Measurements from ENCODE around the gene PTPRC. TPM values are rescaled to one million over a fixed set of nuclear protein-coding genes. Genes with fewer than 3 reads are reported as not detected.

Gene PTPRC
- total RNA-seq, 4 donors from 2014 or later = 7.0 to 40.3 (median 10.0) TPM

GRCh38 chr1:198778049-198778448, 139.2 kb downstream of the PTPRC start:
- peaks cover 0 to 11% (median 0%) of the 10 kb centered on the region in 4 donors for H3K4me1 ChIP-seq
- no peak overlapping the region for H3K4me3 ChIP-seq
- H3K27me3 ChIP-seq = no peaks in the 10 kb centered on the region
- H3K9me3 ChIP-seq = no peaks in the 10 kb centered on the region
- no peaks in the 10 kb centered on the region for H3K36me3 ChIP-seq
- no peak overlapping the region for H3K27ac ChIP-seq (replicated peaks in 1 of 4)
- TF ChIP-seq EP300 (IDR thresholded peaks at IDR 0.05) = no peak
- TF ChIP-seq POLR2AphosphoS5 (IDR thresholded peaks at IDR 0.05) = no peak
- TF ChIP-seq, protein P1, sequence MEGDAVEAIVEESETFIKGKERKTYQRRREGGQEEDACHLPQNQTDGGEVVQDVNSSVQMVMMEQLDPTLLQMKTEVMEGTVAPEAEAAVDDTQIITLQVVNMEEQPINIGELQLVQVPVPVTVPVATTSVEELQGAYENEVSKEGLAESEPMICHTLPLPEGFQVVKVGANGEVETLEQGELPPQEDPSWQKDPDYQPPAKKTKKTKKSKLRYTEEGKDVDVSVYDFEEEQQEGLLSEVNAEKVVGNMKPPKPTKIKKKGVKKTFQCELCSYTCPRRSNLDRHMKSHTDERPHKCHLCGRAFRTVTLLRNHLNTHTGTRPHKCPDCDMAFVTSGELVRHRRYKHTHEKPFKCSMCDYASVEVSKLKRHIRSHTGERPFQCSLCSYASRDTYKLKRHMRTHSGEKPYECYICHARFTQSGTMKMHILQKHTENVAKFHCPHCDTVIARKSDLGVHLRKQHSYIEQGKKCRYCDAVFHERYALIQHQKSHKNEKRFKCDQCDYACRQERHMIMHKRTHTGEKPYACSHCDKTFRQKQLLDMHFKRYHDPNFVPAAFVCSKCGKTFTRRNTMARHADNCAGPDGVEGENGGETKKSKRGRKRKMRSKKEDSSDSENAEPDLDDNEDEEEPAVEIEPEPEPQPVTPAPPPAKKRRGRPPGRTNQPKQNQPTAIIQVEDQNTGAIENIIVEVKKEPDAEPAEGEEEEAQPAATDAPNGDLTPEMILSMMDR (IDR thresholded peaks at IDR 0.05) = no peak
- TF ChIP-seq POLR2A (IDR thresholded peaks at IDR 0.05; ENCODE audit: low read depth) = no peak
- intact Hi-C loops (cut with DNase I) = no loop called here
- no peak for DNase-seq (ENCODE audit: extremely low spot score)
- WGBS = 71% methylated on average over 4 of the region's 4 CpGs

- no peaks in the 10 kb centered on the region for H3K27me3 ChIP-seq
- no peak for TF ChIP-seq POLR2A (IDR thresholded peaks at IDR 0.05; ENCODE audit: low read depth)
- TF ChIP-seq, protein P1 (IDR thresholded peaks at IDR 0.05) = no peak
- TF ChIP-seq POLR2AphosphoS5 (IDR thresholded peaks at IDR 0.05) = no peak
- no peak for TF ChIP-seq EP300 (IDR thresholded peaks at IDR 0.05)
- no peak overlapping the region for H3K27ac ChIP-seq (replicated peaks in 1 of 4)
- peaks cover 0 to 11% (median 0%) of the 10 kb centered on the region in 4 donors for H3K4me1 ChIP-seq
- H3K9me3 ChIP-seq = no peaks in the 10 kb centered on the region
- intact Hi-C loops (cut with DNase I) = no loop called here
- no peak overlapping the region for H3K4me3 ChIP-seq
- no peak for DNase-seq (ENCODE audit: extremely low spot score)
- H3K36me3 ChIP-seq = no peaks in the 10 kb centered on the region
- 80% methylated on average over 1 of the region's 1 CpG for WGBS
These were observed 141.5 kb downstream of the PTPRC start for GRCh38 chr1:198780376-198780775.

DNA sequence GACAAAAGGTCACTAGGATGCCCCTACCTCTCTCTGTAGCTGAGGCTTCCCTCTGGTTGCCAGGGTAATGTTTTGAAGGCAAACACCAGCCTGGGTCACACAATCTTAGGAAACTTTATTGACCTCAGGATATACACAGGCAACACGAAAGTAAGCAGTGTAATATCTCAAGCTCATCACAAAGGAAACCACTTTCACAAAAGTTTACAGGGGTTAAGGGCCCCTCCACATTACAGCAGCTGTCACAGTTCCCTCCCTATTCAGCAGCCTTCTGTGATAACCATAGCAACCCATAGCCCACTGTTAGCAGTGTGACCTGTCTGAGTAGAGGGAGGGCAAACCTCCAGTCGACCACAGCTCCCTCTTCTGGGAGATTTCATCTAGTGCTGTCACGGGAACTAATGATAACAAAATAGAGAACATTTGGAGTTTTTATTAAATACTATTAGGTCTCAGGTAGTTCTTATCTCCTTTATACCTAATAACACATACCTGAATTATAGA, 149.8 kb downstream of the PTPRC start:
- no peak for DNase-seq (ENCODE audit: extremely low spot score)
- no peaks in the 10 kb centered on the region for H3K4me1 ChIP-seq
- intact Hi-C loops (cut with DNase I) = no loop called here
- TF ChIP-seq, protein P1 (IDR thresholded peaks at IDR 0.05) = peak in 1 of 3 experiments; percentile 12
- TF ChIP-seq POLR2A (IDR thresholded peaks at IDR 0.05; ENCODE audit: low read depth) (no peak), EP300 (IDR thresholded peaks at IDR 0.05) (no peak)
- H3K27ac ChIP-seq (replicated peaks in 1 of 4) = no peak overlapping the region
- WGBS = 42% methylated on average over 3 of the region's 3 CpGs
- H3K36me3 ChIP-seq = no peaks in the 10 kb centered on the region
- H3K27me3 ChIP-seq = no peaks in the 10 kb centered on the region
- no peaks in the 10 kb centered on the region for H3K9me3 ChIP-seq
- no peak overlapping the region for H3K4me3 ChIP-seq

DNA sequence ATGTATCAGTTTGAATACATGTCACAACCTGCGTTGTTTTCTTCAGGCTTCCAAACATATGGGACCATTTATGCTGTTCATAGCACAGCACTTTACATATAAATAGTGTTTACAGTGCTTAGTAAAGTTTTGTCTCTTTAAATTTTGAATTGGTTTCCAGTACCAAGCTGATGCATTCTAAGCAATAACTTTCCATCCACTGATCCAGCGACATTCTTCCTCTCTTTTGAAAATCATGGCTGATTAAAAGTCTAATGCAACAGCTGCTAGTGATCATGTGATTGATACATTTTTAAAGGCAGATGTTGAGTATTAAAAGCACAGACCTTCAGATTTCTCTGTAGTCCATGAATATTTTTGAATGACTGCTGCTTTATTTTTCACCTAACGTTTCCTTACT, 154.9 kb downstream of the PTPRC start:
- Histone ChIP-seq H3K27ac (replicated peaks in 1 of 4) (no peak overlapping the region), H3K27me3 (no peaks in the 10 kb centered on the region), H3K9me3 (peaks cover 0 to 5% (median 0%) of the 10 kb centered on the region in 4 donors), H3K4me3 (no peak overlapping the region), H3K4me1 (no peaks in the 10 kb centered on the region), H3K36me3 (no peaks in the 10 kb centered on the region)
- no peak for DNase-seq (ENCODE audit: extremely low spot score)
- no peak for TF ChIP-seq POLR2A (IDR thresholded peaks at IDR 0.05; ENCODE audit: low read depth)
- 77% methylated on average over 3 of the region's 3 CpGs for WGBS
- intact Hi-C loops (cut with DNase I) = no loop called here

DNA sequence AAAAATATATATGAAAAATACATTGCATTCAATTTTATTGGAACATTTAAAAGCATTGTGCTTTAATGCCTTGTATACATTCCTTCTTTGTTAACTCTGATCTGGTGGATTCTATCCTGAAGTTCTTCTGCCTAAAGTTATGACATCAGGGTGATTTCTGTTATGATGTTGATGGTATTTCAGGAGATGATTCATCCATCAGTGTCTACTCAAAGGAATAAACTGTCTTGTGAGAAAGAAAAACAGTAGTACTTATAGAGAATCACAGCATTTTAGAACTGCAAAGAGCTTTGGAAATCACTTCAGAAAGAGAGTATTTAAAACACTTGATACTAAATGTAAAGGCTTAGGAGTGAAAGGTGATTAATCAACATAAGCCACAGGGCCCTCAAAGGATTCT, 155.7 kb downstream of the PTPRC start:
- intact Hi-C loops (cut with DNase I) = no loop called here
- no peak for DNase-seq (ENCODE audit: extremely low spot score)
- Histone ChIP-seq H3K9me3 (peaks cover 0 to 5% (median 0%) of the 10 kb centered on the region in 4 donors), H3K27ac (replicated peaks in 1 of 4) (no peak overlapping the region), H3K27me3 (no peaks in the 10 kb centered on the region), H3K36me3 (no peaks in the 10 kb centered on the region), H3K4me3 (no peak overlapping the region), H3K4me1 (no peaks in the 10 kb centered on the region)
- TF ChIP-seq EP300 (IDR thresholded peaks at IDR 0.05) = no peak
- no peak for TF ChIP-seq POLR2AphosphoS5 (IDR thresholded peaks at IDR 0.05)
- TF ChIP-seq POLR2A (IDR thresholded peaks at IDR 0.05; ENCODE audit: low read depth) = no peak
- TF ChIP-seq, protein P1 (IDR thresholded peaks at IDR 0.05) = no peak

Measured in esophagus muscularis mucosa (tissue), 4 donors.